ENCODE measurements around the gene ALDH16A1.

- TF ChIP-seq POLR2A (IDR thresholded peaks at IDR 0.05; ENCODE audit: low read depth, low read length) (no peak), CTCF (IDR thresholded peaks at IDR 0.05; ENCODE audit: extremely low read depth in 1 of 2, insufficient read depth in 1 of 2, low read depth in 1 of 2, low read length in 2 of 2) (no peak), MYC (IDR thresholded peaks at IDR 0.05; ENCODE audit: low read depth, low read length) (no peak), FOS (IDR thresholded peaks at IDR 0.05; ENCODE audit: borderline replicate concordance, insufficient read depth, low read length) (no peak), MAX (IDR thresholded peaks at IDR 0.05; ENCODE audit: insufficient read depth, insufficient read length) (no peak), EZH2 (IDR thresholded peaks at IDR 0.05; ENCODE audit: borderline replicate concordance, low read depth, low read length, severe bottlenecking) (no peak), POLR2AphosphoS5 (IDR thresholded peaks at IDR 0.05; ENCODE audit: insufficient read depth, low read depth, low read length) (no peak)
Observed at GRCh38 chr19:49459388-49459787, 6.4 kb downstream of the ALDH16A1 start.
